Lung (tissue), 12 donors: ENCODE data around the gene CTDNEP1. TPM values are rescaled to one million over a fixed set of nuclear protein-coding genes. Genes with fewer than 3 reads are reported as not detected.
A peak's percentile ranks its signal among the peaks of the same experiment; 100 is the strongest.

Source experiments
- ATAC-seq: fragments of 200-7000 bp; cut with Tn5 transposase; one replicate; pipeline ENCODE4 v1.9.1; 2020; ENCODE audit warnings: moderate number of reproducible peaks; ENCODE audit not compliant: insufficient read depth, low FRiP score
- DNase-seq, 3 donors: peaks; one replicate each; pipeline ENCODE4 v3.0.0-alpha.2; 2013 to 2017
- H3K27ac ChIP-seq, 2 donors: one replicate each; pipeline ENCODE4 v1.5.1; 2013; ENCODE audit warnings: mild to moderate bottlenecking in 2 of 2, moderate library complexity in 2 of 2, control low read depth in 1 of 2, inconsistent platforms in 1 of 2, low read depth in 1 of 2, low read length in 1 of 2
- H3K27me3 ChIP-seq, 3 donors: one replicate each; pipeline ENCODE4 v1.5.1; 2013; ENCODE audit warnings: low read length in 2 of 3; ENCODE audit not compliant: control insufficient read depth in 3 of 3, insufficient read depth in 3 of 3
- H3K36me3 ChIP-seq, 4 donors: one replicate each; pipeline ENCODE4 v1.5.1; 2013; ENCODE audit warnings: low read length in 4 of 4, mild to moderate bottlenecking in 1 of 4, moderate library complexity in 1 of 4; ENCODE audit not compliant: control insufficient read depth in 4 of 4, insufficient read depth in 4 of 4
- H3K4me1 ChIP-seq, 5 donors: one replicate each; pipeline ENCODE4 v1.5.1; 2013; ENCODE audit warnings: low read length in 5 of 5, mild to moderate bottlenecking in 2 of 5, moderate library complexity in 1 of 5; ENCODE audit not compliant: control insufficient read depth in 5 of 5, insufficient read depth in 5 of 5
- H3K4me3 ChIP-seq: one replicate; pipeline ENCODE4 v1.5.1; 2013; ENCODE audit warnings: mild to moderate bottlenecking, control low read depth, moderate library complexity
- H3K9ac ChIP-seq, 2 donors: one replicate each; pipeline ENCODE4 v1.5.1; 2013; ENCODE audit warnings: low read length in 2 of 2, control low read depth in 1 of 2; ENCODE audit not compliant: insufficient read depth in 1 of 2
- H3K9me3 ChIP-seq, 4 donors: one replicate each; pipeline ENCODE4 v1.5.1; 2013; ENCODE audit warnings: low read length in 3 of 4, mild to moderate bottlenecking in 1 of 4, moderate library complexity in 1 of 4; ENCODE audit not compliant: control insufficient read depth in 4 of 4, insufficient read depth in 3 of 4
- WGBS, 2 donors: extraction: QIAGEN DNeasy Blood & Tissue Kit; methylation state at CpG; one replicate each; pipeline ENCODE4 v1.1.7; 2013; 5-methylcytosine and 5-hydroxymethylcytosine counted together
- polyA plus RNA-seq, 2 donors: library from polyadenylated mRNA; stranded (reverse); fragments of 200-250 nt; gene quantifications; one replicate each; pipeline ENCODE4 v1.2.1, GENCODE V29; 2013
- total RNA-seq, 2 donors: library from RNA; depleted of rRNA in 1 of 2; stranded (reverse); fragments of >200 nt in 1 of 2; gene quantifications; one replicate each; pipeline ENCODE4 v1.2.1, GENCODE V29; 2014 to 2021
- TF ChIP-seq, protein P1 (sequence below): IDR thresholded peaks from 2 replicates; pipeline ENCODE4 v1.5.1; 2012; ENCODE audit warnings: mild to moderate bottlenecking; ENCODE audit errors: control extremely low read depth, extremely low read depth
- donor health status: control.
- donor health status: control.
- donor health status: Bipolar disorder and iron deficiency.
- donor health status: healthy.
- donor health status: DM: yes; HTN: yes; CAD: no.

CTDNEP1 gene
- total and polyA plus RNA-seq, 4 donors = 72.5 to 126 (median 90.3) TPM

DNA sequence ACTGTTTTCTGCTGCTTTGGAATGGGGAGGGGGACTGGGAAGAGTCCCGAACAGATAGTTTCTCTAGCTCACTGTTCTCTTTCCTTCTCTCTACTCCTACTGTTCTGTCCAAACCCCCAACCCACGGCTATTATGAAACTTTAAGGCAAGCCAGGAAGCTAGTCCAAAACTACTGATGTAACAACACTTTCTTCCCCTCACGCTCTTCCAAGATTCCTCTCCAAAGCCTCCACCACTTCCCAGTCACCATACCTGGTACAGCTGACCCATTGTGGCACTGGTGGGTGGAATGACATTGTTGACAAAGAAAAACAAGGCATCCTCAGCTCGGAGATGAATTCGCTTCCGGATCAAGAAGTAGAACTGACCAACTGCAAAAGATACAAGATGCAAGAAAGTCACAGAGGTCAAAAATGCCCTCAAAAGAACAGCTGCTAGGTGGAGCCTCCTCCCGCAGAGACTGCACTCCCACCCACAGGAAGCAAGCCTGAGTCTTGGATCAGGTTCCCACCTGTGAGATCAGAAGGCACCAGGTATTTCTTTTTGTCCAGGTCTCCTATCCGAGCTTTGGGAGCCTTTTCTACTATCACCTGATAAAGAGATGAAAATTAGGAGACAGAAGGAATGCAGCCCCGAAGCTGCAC, 10.3 kb downstream of the CTDNEP1 start:
- no peak for DNase-seq
- Histone ChIP-seq H3K9ac (peak overlapping the region; percentile 91 to 94), H3K36me3 (peaks cover 6 to 33% (median 26%) of the 10 kb centered on the region in 4 donors), H3K27ac (peak overlapping the region; percentile 94 to 97), H3K9me3 (no peaks in the 10 kb centered on the region), H3K4me3 (peak overlapping the region; percentile 83), H3K4me1 (peaks cover 4 to 34% (median 14%) of the 10 kb centered on the region in 5 donors), H3K27me3 (no peaks in the 10 kb centered on the region)
- ATAC-seq = no peak
- TF ChIP-seq, protein P1, sequence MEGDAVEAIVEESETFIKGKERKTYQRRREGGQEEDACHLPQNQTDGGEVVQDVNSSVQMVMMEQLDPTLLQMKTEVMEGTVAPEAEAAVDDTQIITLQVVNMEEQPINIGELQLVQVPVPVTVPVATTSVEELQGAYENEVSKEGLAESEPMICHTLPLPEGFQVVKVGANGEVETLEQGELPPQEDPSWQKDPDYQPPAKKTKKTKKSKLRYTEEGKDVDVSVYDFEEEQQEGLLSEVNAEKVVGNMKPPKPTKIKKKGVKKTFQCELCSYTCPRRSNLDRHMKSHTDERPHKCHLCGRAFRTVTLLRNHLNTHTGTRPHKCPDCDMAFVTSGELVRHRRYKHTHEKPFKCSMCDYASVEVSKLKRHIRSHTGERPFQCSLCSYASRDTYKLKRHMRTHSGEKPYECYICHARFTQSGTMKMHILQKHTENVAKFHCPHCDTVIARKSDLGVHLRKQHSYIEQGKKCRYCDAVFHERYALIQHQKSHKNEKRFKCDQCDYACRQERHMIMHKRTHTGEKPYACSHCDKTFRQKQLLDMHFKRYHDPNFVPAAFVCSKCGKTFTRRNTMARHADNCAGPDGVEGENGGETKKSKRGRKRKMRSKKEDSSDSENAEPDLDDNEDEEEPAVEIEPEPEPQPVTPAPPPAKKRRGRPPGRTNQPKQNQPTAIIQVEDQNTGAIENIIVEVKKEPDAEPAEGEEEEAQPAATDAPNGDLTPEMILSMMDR = no peak
- WGBS, 2 donors = 28 to 35% methylated on average over 9 of the region's 9 CpGs

DNA sequence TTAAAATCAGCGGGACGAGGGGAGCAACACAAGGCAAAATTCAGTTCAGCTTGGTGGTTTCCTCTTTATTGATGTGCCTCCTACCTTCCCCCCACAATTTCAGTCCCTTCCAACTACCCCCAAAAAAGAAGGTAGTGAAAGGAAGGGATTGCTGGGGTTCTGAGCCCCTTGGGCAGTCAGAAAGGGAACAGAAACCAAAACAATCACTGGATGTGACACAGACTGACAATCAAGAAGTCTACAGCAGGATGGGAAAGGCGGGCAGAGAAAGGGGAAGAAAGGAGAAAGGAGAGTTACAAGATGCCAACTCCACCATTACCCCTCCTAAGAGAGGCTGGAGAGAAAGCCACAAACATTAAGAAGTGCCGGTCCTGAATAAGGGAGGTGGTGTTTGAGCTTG, 11.2 kb downstream of the CTDNEP1 start:
- Histone ChIP-seq H3K4me1 (peaks cover 4 to 34% (median 14%) of the 10 kb centered on the region in 5 donors), H3K36me3 (peaks cover 6 to 33% (median 27%) of the 10 kb centered on the region in 4 donors), H3K4me3 (no peak overlapping the region), H3K27me3 (no peaks in the 10 kb centered on the region), H3K9ac (peak overlapping the region in 1 of 2 donors; percentile 29), H3K27ac (peak overlapping the region in 1 of 2 donors; percentile 51), H3K9me3 (no peaks in the 10 kb centered on the region)
- no peak for ATAC-seq
- WGBS, 2 donors = 44 to 57% methylated on average over 4 of the region's 4 CpGs
- DNase-seq = no peak
- TF ChIP-seq, protein P1 = no peak

DNA sequence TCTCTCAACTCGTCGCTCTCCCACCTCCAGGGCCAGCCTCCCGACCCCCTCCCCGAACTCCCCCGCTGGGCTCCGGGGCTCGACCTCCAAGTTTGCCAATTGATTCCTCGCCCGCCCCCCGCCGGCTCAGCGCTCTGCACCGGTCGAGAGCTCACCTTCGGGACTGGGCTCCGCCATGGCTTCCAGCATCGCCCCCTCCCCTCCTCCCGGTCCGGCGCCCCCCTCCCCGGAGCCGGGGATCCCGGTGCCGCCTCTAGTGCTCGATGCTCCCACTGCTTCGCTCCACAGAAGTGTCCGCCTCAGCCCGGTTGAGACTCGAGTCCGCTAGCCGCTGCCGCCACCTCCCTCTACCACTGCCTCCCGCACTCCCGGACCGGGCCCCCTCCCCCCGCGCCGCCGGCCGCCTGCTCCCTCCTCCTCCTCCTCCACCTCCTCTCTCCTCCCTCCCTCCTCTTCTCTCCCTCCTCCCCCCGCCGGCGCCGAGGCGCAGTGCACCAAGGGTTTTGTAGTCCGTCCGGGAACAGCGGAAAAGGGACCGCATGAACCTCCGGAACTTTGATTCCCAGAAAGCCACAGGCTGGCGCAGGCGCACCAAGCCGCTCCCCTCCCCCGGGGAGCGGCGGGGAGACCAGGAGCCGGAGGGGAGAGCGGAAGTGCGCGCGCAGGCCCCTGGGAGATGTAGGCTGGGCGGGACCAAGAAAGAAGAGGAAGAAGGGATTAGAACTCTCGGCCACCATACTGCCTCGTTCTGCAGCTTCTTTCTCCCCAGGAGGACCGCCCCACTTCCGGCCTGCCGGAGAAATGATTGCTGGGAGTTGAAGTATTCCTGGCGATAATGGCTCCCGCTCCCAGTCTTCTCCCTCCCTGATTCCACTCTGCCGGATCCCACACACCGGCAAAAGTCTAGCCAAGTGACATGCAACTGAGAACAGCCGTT, 12.2 kb downstream of the CTDNEP1 start, which contains the start of gene PHF23:
TSS of gene PHF23 (minus strand) at position 367 of the 937 bp plus-strand sequence. CDS start at position 189, 178 bp downstream.
- 1% methylated on average over 66 to 72 of the region's 72 CpGs for WGBS, 2 donors
- Histone ChIP-seq H3K9me3 (no peaks in the 10 kb centered on the region), H3K4me3 (peak within 1 kb of the TSS; percentile 92), H3K36me3 (peaks cover 6 to 32% (median 27%) of the 10 kb centered on the region in 4 donors), H3K9ac (peak within 1 kb of the TSS; percentile 29 to 49), H3K4me1 (peaks cover 4 to 40% (median 14%) of the 10 kb centered on the region in 5 donors), H3K27ac (peak within 1 kb of the TSS; percentile 87 to 88), H3K27me3 (no peaks in the 10 kb centered on the region)
- ATAC-seq = peak; percentile 66
- DNase-seq = peak; percentile 100
- TF ChIP-seq, protein P1 = no peak
